Liver (tissue), 9 donors: ENCODE results near the gene KIAA0513. TPM values are rescaled to one million over a fixed set of nuclear protein-coding genes. Genes with fewer than 3 reads are reported as not detected.

Experiments
- DNase-seq: peaks from one replicate; pipeline ENCODE4 v3.0.0-alpha.2; 2017; ENCODE audit warnings: low spot score
- H3K27ac ChIP-seq, 2 donors: one replicate each; pipeline ENCODE4 v1.7.0; 2013; ENCODE audit warnings: inconsistent platforms in 2 of 2, low read length in 2 of 2, control low read depth in 1 of 2, low read depth in 1 of 2, mild to moderate bottlenecking in 1 of 2
- H3K27me3 ChIP-seq, 4 donors: one replicate each; pipeline versions ENCODE4 v1.6.1 to v1.7.0; 2013; ENCODE audit warnings: low read length in 3 of 4, inconsistent platforms in 1 of 4, mild to moderate bottlenecking in 1 of 4, moderate library complexity in 1 of 4; ENCODE audit not compliant: control insufficient read depth in 4 of 4, insufficient read depth in 4 of 4
- H3K36me3 ChIP-seq, 4 donors: one replicate each; pipeline versions ENCODE4 v1.6.1 to v1.7.0; 2013; ENCODE audit warnings: low read length in 3 of 4, mild to moderate bottlenecking in 3 of 4, low read depth in 1 of 4, moderate library complexity in 1 of 4; ENCODE audit not compliant: control insufficient read depth in 4 of 4, insufficient read depth in 3 of 4
- H3K4me1 ChIP-seq, 4 donors: one replicate each; pipeline versions ENCODE4 v1.6.1 to v1.7.0; 2013; ENCODE audit warnings: low read length in 3 of 4, mild to moderate bottlenecking in 3 of 4, moderate library complexity in 1 of 4; ENCODE audit not compliant: control insufficient read depth in 4 of 4, insufficient read depth in 4 of 4
- H3K4me3 ChIP-seq, 3 donors: one replicate each; pipeline versions ENCODE4 v1.6.1 to v1.7.0; 2013; ENCODE audit warnings: low read length in 3 of 3, control low read depth in 1 of 3, low read depth in 1 of 3, mild to moderate bottlenecking in 1 of 3
- H3K9ac ChIP-seq, 2 donors: one replicate each; pipeline ENCODE4 v1.7.0; 2013; ENCODE audit warnings: low read length in 2 of 2, mild to moderate bottlenecking in 2 of 2, moderate library complexity in 2 of 2, control low read depth in 1 of 2, low read depth in 1 of 2
- H3K9me3 ChIP-seq, 4 donors: one replicate each; pipeline versions ENCODE4 v1.6.1 to v1.7.0; 2013; ENCODE audit warnings: low read length in 3 of 4; ENCODE audit not compliant: control insufficient read depth in 4 of 4
- FOXA1 ChIP-seq: IDR thresholded peaks from 2 replicates; pipeline ENCODE4 v1.6.1; 2016; ENCODE audit warnings: antibody characterized with exemption
- GABPA ChIP-seq, 2 donors: IDR thresholded peaks in 1 of 2; conservative IDR thresholded peaks in 1 of 2; 2 replicates each; pipeline ENCODE4 v1.6.1; 2016; ENCODE audit warnings: antibody characterized with exemption in 2 of 2, mild to moderate bottlenecking in 1 of 2, moderate library complexity in 1 of 2
- HNF4A ChIP-seq, 2 donors: conservative IDR thresholded peaks; 2 replicates each; pipeline ENCODE4 v1.6.1; 2016; ENCODE audit warnings: antibody characterized with exemption in 2 of 2, mild to moderate bottlenecking in 2 of 2
- HNF4G ChIP-seq: IDR thresholded peaks from 2 replicates; pipeline ENCODE4 v1.6.1; 2016; ENCODE audit warnings: antibody characterized with exemption
- JUND ChIP-seq, 2 donors: IDR thresholded peaks; 2 replicates each; pipeline ENCODE4 v1.6.1; 2016; ENCODE audit warnings: antibody characterized with exemption in 2 of 2
- RAD21 ChIP-seq, 2 donors: IDR thresholded peaks; 2 replicates each; pipeline ENCODE4 v1.6.1; 2016; ENCODE audit warnings: antibody characterized with exemption in 2 of 2, mild to moderate bottlenecking in 2 of 2
- RXRA ChIP-seq, 2 donors: IDR thresholded peaks; 2 replicates each; pipeline ENCODE4 v1.6.1; 2017 to 2018; ENCODE audit warnings: antibody characterized with exemption in 2 of 2, mild to moderate bottlenecking in 1 of 2
- SP1 ChIP-seq: IDR thresholded peaks from 2 replicates; pipeline ENCODE4 v1.6.1; 2018; ENCODE audit warnings: antibody characterized with exemption, mild to moderate bottlenecking
- TAF1 ChIP-seq: conservative IDR thresholded peaks from 2 replicates; pipeline ENCODE4 v1.6.1; 2016; ENCODE audit warnings: antibody characterized with exemption, mild to moderate bottlenecking
- YY1 ChIP-seq: IDR thresholded peaks from 2 replicates; pipeline ENCODE4 v1.6.1; 2016; ENCODE audit warnings: antibody characterized with exemption, mild to moderate bottlenecking
- WGBS: extraction: QIAGEN DNeasy Blood & Tissue Kit; methylation state at CpG from one replicate; pipeline ENCODE4 v1.1.7; 2013; 5-methylcytosine and 5-hydroxymethylcytosine counted together
- polyA plus RNA-seq, 2 donors: library from polyadenylated mRNA; stranded (reverse) in 1 of 2; unstranded in 1 of 2; fragments of 200-250 nt in 1 of 2; fragments of >200 nt in 1 of 2; fragmentation: Nextera tagmentation in 1 of 2; extraction: Ambion mirVana in 1 of 2; gene quantifications; one replicate each; pipeline versions ENCODE4 v1.2.1 to v1.2.3, GENCODE V29; 2013 to 2015
- total RNA-seq, 2 donors: library from RNA; depleted of rRNA; stranded (reverse); fragments of >200 nt; gene quantifications; one replicate each; pipeline ENCODE4 v1.2.3, GENCODE V29; 2014
- TF ChIP-seq, protein P1 (sequence below): fragments of 150-350 bp; IDR thresholded peaks from 2 replicates; pipeline ENCODE4 v1.5.1; 2017; ENCODE audit warnings: improper control_type of control experiment, low read depth, low read length; ENCODE audit not compliant: missing input control
- TF ChIP-seq, protein P2 (sequence below): IDR thresholded peaks from 2 replicates; pipeline ENCODE4 v1.6.1; 2016; ENCODE audit warnings: antibody characterized with exemption
- TF ChIP-seq, protein P3 (sequence below): IDR thresholded peaks from 2 replicates; pipeline ENCODE4 v1.6.1; 2016; ENCODE audit warnings: antibody characterized with exemption
- TF ChIP-seq, protein P4 (sequence below): IDR thresholded peaks from 2 replicates; pipeline ENCODE4 v1.6.1; 2016; ENCODE audit warnings: antibody characterized with exemption
- donor health status: healthy.
- donor health status: healthy.
- donor health status: healthy.
- donor health status: healthy.
- donor health status: healthy.

The KIAA0513 gene
- total and polyA plus RNA-seq, 4 donors, result 1.5 to 5.9 (median 2.9) TPM

DNA sequence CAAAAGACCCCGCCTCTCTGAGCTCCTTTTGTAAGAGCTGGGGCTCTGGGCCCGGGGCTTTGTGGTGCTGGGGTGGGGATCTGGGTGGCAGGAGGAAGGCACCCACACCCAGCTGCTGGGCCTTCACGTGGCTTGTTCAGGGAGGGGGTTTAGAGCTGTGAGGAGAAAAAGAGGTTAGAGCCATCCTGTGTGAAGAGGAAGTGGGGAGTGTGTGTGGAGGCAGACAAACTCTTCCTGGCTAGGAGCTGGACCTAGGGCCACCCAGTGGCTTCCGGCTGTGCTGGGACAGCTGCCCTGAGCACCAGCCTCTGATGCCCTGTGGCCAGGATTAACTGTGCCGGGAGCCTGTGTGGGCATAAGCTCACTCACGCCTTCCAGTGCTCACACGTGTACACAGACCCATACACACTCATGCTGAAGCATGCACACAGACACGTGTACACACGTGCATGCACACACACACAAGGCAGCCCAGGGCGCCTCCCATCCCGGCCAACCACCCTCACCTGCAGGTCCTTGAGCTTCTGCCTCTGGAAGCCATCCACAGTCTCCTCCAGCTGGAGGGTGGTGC is 77.3 kb downstream of the KIAA0513 start (continued):
- TF ChIP-seq, protein P1, sequence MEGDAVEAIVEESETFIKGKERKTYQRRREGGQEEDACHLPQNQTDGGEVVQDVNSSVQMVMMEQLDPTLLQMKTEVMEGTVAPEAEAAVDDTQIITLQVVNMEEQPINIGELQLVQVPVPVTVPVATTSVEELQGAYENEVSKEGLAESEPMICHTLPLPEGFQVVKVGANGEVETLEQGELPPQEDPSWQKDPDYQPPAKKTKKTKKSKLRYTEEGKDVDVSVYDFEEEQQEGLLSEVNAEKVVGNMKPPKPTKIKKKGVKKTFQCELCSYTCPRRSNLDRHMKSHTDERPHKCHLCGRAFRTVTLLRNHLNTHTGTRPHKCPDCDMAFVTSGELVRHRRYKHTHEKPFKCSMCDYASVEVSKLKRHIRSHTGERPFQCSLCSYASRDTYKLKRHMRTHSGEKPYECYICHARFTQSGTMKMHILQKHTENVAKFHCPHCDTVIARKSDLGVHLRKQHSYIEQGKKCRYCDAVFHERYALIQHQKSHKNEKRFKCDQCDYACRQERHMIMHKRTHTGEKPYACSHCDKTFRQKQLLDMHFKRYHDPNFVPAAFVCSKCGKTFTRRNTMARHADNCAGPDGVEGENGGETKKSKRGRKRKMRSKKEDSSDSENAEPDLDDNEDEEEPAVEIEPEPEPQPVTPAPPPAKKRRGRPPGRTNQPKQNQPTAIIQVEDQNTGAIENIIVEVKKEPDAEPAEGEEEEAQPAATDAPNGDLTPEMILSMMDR, result no peak
- TF ChIP-seq SP1 (no peak), RAD21 (IDR thresholded peaks at IDR 0.05) (no peak), HNF4G (no peak), RXRA (IDR thresholded peaks at IDR 0.05) (no peak), YY1 (no peak), JUND (IDR thresholded peaks at IDR 0.05) (no peak)
- TF ChIP-seq, protein P2, sequence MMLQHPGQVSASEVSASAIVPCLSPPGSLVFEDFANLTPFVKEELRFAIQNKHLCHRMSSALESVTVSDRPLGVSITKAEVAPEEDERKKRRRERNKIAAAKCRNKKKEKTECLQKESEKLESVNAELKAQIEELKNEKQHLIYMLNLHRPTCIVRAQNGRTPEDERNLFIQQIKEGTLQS, result no peak
- TF ChIP-seq, protein P3, sequence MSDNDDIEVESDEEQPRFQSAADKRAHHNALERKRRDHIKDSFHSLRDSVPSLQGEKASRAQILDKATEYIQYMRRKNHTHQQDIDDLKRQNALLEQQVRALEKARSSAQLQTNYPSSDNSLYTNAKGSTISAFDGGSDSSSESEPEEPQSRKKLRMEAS, result no peak

DNA sequence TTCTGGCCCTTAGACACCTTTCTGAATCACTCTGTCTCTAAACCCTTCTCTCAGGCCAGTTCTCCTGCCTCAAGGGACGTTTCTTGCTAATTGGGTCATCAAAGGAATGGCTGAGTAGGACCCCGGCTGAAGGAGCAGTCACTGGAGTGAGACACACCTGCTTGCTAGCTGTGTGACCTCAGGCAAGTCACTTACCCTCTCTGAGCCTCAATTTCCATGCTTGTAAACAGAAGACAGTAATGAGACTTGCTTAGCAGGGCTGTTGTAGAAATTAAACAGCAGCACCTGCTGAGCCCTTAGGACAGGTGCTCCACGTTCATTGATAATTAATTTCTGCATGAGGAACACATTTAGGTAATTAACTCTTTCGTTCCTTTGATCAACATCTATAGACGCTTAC is 77.9 kb downstream of the KIAA0513 start:
- WGBS, result 82% methylated on average over 5 of the region's 5 CpGs
- Histone ChIP-seq H3K4me3 (no peak overlapping the region), H3K36me3 (no peaks in the 10 kb centered on the region), H3K4me1 (no peaks in the 10 kb centered on the region), H3K9me3 (no peaks in the 10 kb centered on the region), H3K27ac (no peak overlapping the region), H3K9ac (no peak overlapping the region), H3K27me3 (no peaks in the 10 kb centered on the region)
- DNase-seq, result no peak
- TF ChIP-seq YY1 (no peak), FOXA1 (no peak), GABPA (IDR thresholded peaks at IDR 0.05 in 1 of 2, conservative IDR thresholded peaks at IDR 0.05 in 1 of 2) (no peak), RXRA (IDR thresholded peaks at IDR 0.05) (no peak), HNF4A (conservative IDR thresholded peaks at IDR 0.05) (no peak), SP1 (no peak), TAF1 (no peak)
- TF ChIP-seq, protein P1, result no peak
- TF ChIP-seq, protein P4, sequence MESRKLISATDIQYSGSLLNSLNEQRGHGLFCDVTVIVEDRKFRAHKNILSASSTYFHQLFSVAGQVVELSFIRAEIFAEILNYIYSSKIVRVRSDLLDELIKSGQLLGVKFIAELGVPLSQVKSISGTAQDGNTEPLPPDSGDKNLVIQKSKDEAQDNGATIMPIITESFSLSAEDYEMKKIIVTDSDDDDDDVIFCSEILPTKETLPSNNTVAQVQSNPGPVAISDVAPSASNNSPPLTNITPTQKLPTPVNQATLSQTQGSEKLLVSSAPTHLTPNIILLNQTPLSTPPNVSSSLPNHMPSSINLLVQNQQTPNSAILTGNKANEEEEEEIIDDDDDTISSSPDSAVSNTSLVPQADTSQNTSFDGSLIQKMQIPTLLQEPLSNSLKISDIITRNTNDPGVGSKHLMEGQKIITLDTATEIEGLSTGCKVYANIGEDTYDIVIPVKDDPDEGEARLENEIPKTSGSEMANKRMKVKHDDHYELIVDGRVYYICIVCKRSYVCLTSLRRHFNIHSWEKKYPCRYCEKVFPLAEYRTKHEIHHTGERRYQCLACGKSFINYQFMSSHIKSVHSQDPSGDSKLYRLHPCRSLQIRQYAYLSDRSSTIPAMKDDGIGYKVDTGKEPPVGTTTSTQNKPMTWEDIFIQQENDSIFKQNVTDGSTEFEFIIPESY, result no peak

DNA sequence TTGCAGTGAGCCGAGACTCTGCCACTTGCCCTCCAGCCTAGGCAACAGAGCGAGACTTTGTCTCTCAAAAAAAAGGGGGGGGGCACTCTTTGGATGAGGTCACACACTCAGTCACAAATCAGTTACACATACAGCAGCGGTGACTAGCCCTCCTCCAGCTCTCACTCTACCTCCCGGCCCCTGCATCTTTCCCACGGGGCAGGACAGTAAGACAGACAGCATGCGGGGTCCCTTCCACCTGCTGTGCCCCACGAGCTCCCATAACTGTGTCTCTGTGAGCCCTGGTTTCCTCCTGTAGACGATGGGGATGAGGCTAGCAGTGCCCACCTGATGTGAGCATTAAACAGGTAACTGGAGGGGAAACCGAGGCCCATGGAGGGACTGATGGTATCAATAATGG is 79.5 kb downstream of the KIAA0513 start:
- H3K9me3 ChIP-seq, result no peaks in the 10 kb centered on the region
- 81% methylated on average over 9 of the region's 9 CpGs for WGBS
- H3K27me3 ChIP-seq, result no peaks in the 10 kb centered on the region
- TF ChIP-seq, protein P4, result no peak
- TF ChIP-seq HNF4A (conservative IDR thresholded peaks at IDR 0.05) (no peak), RXRA (IDR thresholded peaks at IDR 0.05) (no peak), SP1 (no peak)
- TF ChIP-seq, protein P1, result no peak
- TF ChIP-seq, protein P3, result no peak

More for the DNA sequence above, 79.5 kb downstream of the KIAA0513 start:
- H3K9ac ChIP-seq, result no peak overlapping the region
- no peak overlapping the region for H3K27ac ChIP-seq
- DNase-seq, result no peak
- no peaks in the 10 kb centered on the region for H3K4me1 ChIP-seq
- no peak overlapping the region for H3K4me3 ChIP-seq
- H3K36me3 ChIP-seq, result no peaks in the 10 kb centered on the region
